Neural cell (in vitro differentiated cells): Measurements from ENCODE around the gene STXBP1. TPM values are rescaled to one million over a fixed set of nuclear protein-coding genes. Genes with fewer than 3 reads are reported as not detected.

ENCODE experiments used
- H2AFZ ChIP-seq: fragments of 200-600, 300-800 bp; sonication (generic), shearing (Covaris generic); 2 replicates; pipeline ENCODE4 v1.6.0; 2014; ENCODE audit warnings: low read depth, mild to moderate bottlenecking, antibody characterized with exemption, low read length, moderate library complexity
- H3F3A ChIP-seq: fragments of 200-600 bp; shearing (Covaris generic); 2 replicates; pipeline ENCODE4 v1.6.1; 2016; ENCODE audit warnings: mild to moderate bottlenecking, moderate library complexity, mixed read lengths, antibody characterized with exemption, low read length; ENCODE audit not compliant: insufficient read depth, poor library complexity, severe bottlenecking
- H3K27ac ChIP-seq: fragments of 200-600, 300-800 bp; sonication (generic), shearing (Covaris generic); 2 replicates; pipeline ENCODE4 v1.5.1; 2014; ENCODE audit warnings: mild to moderate bottlenecking, low read length, moderate library complexity
- H3K27me3 ChIP-seq: fragments of 300-800, 200-600 bp; sonication (generic), shearing (Covaris generic); 2 replicates; pipeline ENCODE4 v1.6.0; 2014; ENCODE audit warnings: mild to moderate bottlenecking, low read depth, low read length, moderate library complexity; ENCODE audit not compliant: insufficient read depth
- H3K36me3 ChIP-seq: fragments of 300-800, 200-600 bp; sonication (generic), shearing (Covaris generic); 2 replicates; pipeline ENCODE4 v1.5.1; 2014; ENCODE audit warnings: mild to moderate bottlenecking, antibody characterized with exemption, low read length, moderate library complexity; ENCODE audit not compliant: insufficient read depth
- H3K4me2 ChIP-seq: fragments of 300-800, 200-600 bp; sonication (generic), shearing (Covaris generic); 2 replicates; pipeline ENCODE4 v1.6.0; 2014; ENCODE audit warnings: mild to moderate bottlenecking, low read length
- H3K4me3 ChIP-seq: fragments of 300-800, 200-600 bp; sonication (generic), shearing (Covaris generic); 2 replicates; pipeline ENCODE4 v1.5.1; 2014; ENCODE audit warnings: mild to moderate bottlenecking, low read length, moderate library complexity
- H3K79me2 ChIP-seq: fragments of 200-600 bp; shearing (Covaris generic); replicated peaks from 2 replicates; pipeline ENCODE4 v1.6.0; 2014; ENCODE audit warnings: mild to moderate bottlenecking, low read length, moderate library complexity; ENCODE audit not compliant: insufficient read depth
- H3K9ac ChIP-seq: fragments of 300-800, 200-600 bp; sonication (generic), shearing (Covaris generic); 2 replicates; pipeline ENCODE4 v1.6.1; 2016; ENCODE audit warnings: mild to moderate bottlenecking, low read length, mixed read lengths
- H3K9me2 ChIP-seq: fragments of 200-600 bp; shearing (Covaris generic); 2 replicates; pipeline ENCODE4 v1.6.1; 2016; ENCODE audit warnings: mild to moderate bottlenecking, low read length, mixed read lengths; ENCODE audit not compliant: insufficient read depth
- H3K9me3 ChIP-seq: fragments of 200-600, 300-800 bp; sonication (generic), shearing (Covaris generic); 2 replicates; pipeline ENCODE4 v1.6.1; 2016; ENCODE audit warnings: mild to moderate bottlenecking, mixed run types, low read length, moderate library complexity, mixed read lengths
- H4K20me1 ChIP-seq: fragments of 200-600 bp; shearing (Covaris generic); 2 replicates; pipeline ENCODE4 v1.6.1; 2016; ENCODE audit warnings: mild to moderate bottlenecking, mixed run types; ENCODE audit not compliant: insufficient read depth
- CTCF ChIP-seq: fragments of 450-650 bp; IDR thresholded peaks from 2 replicates; pipeline ENCODE4 v1.5.1; 2014; ENCODE audit warnings: antibody characterized with exemption, mild to moderate bottlenecking, moderate library complexity; ENCODE audit not compliant: poor library complexity, severe bottlenecking
- EP300 ChIP-seq: fragments of 450-650 bp; conservative IDR thresholded peaks from 2 replicates; pipeline ENCODE4 v1.6.1; 2014; ENCODE audit warnings: antibody characterized with exemption, mild to moderate bottlenecking, moderate library complexity; ENCODE audit not compliant: poor library complexity, severe bottlenecking
- EZH2 ChIP-seq: fragments of 200-600, 300-800 bp; shearing (Covaris generic), sonication (generic); IDR thresholded peaks from 2 replicates; pipeline ENCODE4 v1.6.1; 2014; ENCODE audit warnings: antibody characterized with exemption, low read length, borderline replicate concordance, mild to moderate bottlenecking; ENCODE audit not compliant: insufficient read depth, poor library complexity, severe bottlenecking
- MXI1 ChIP-seq: fragments of 450-650 bp; conservative IDR thresholded peaks from 2 replicates; pipeline ENCODE4 v1.6.1; 2014; ENCODE audit warnings: antibody characterized with exemption, mild to moderate bottlenecking; ENCODE audit not compliant: poor library complexity, severe bottlenecking
- POLR2AphosphoS5 ChIP-seq: IDR thresholded peaks from 2 replicates; pipeline ENCODE4 v1.6.1; 2012
- RAD21 ChIP-seq: fragments of 450-650 bp; conservative IDR thresholded peaks from 2 replicates; pipeline ENCODE4 v1.6.1; 2014; ENCODE audit warnings: antibody characterized with exemption, mild to moderate bottlenecking, moderate library complexity
- REST ChIP-seq: IDR thresholded peaks from 2 replicates; pipeline ENCODE4 v1.6.1; 2012; ENCODE audit warnings: borderline replicate concordance
- SMC3 ChIP-seq: fragments of 450-650 bp; conservative IDR thresholded peaks from 2 replicates; pipeline ENCODE4 v1.6.1; 2014; ENCODE audit warnings: antibody characterized with exemption, mild to moderate bottlenecking, moderate library complexity; ENCODE audit not compliant: poor library complexity
- TAF1 ChIP-seq: IDR thresholded peaks from 2 replicates; pipeline ENCODE4 v1.6.1; 2012; ENCODE audit warnings: low read depth
- polyA plus RNA-seq: library from polyadenylated mRNA; depleted of rRNA; stranded (reverse); fragments of >200 nt; gene quantifications from 2 replicates; pipeline ENCODE4 v1.2.3, GENCODE V29; 2014

STXBP1 gene
- polyA plus RNA-seq, 1 donor from 2014 or later, result 42.5 TPM

- Histone ChIP-seq H3K4me2 (peak overlapping the region; percentile 64), H2AFZ (peak overlapping the region; percentile 59), H3K27ac (peak overlapping the region; percentile 97), H3K9me2 (no peaks in the 10 kb centered on the region), H3K4me3 (peak overlapping the region; percentile 90), H3K79me2 (peaks cover 3% of the 10 kb centered on the region), H3K36me3 (no peaks in the 10 kb centered on the region), H3K9ac (peak overlapping the region; percentile 95), H4K20me1 (no peaks in the 10 kb centered on the region), H3F3A (no peaks in the 10 kb centered on the region), H3K9me3 (no peaks in the 10 kb centered on the region), H3K27me3 (no peaks in the 10 kb centered on the region)
- TF ChIP-seq SMC3 (peak; percentile 88), POLR2AphosphoS5 (no peak), CTCF (no peak), RAD21 (peak; percentile 92), MXI1 (peak; percentile 61)
Measured at GRCh38 chr9:127734247-127734746, 122.2 kb downstream of the STXBP1 start.

- Histone ChIP-seq H3K4me2 (peak within 1 kb of the TSS; percentile 89), H3K9ac (peak within 1 kb of the TSS; percentile 95), H3K79me2 (peaks cover 3% of the 10 kb centered on the region), H3K36me3 (no peaks in the 10 kb centered on the region), H3K9me2 (no peaks in the 10 kb centered on the region), H4K20me1 (no peaks in the 10 kb centered on the region), H3K9me3 (no peaks in the 10 kb centered on the region), H3K27ac (peak within 1 kb of the TSS; percentile 97), H3F3A (no peaks in the 10 kb centered on the region), H3K27me3 (no peaks in the 10 kb centered on the region), H2AFZ (peak within 1 kb of the TSS; percentile 59), H3K4me3 (peak within 1 kb of the TSS; percentile 90)
- no peak for TF ChIP-seq TAF1
- peak; percentile 99 for TF ChIP-seq CTCF
- peak; percentile 82 for TF ChIP-seq POLR2AphosphoS5
- TF ChIP-seq SMC3, result peak; percentile 90
- no peak for TF ChIP-seq EZH2
- peak; percentile 17 for TF ChIP-seq REST
- TF ChIP-seq EP300, result peak; percentile 92
- TF ChIP-seq MXI1, result peak; percentile 95
- peak; percentile 93 for TF ChIP-seq RAD21
Measured at GRCh38 chr9:127734747-127735529, 122.9 kb downstream of the STXBP1 start, which contains the start of gene TOR2A. Gene TOR2A (minus strand): TSS chr9:127735294. CDS start chr9:127735270, 24 bp downstream.
